ENCODE results near the gene KRTAP4-1. TPM values are rescaled to one million over a fixed set of nuclear protein-coding genes. Genes with fewer than 3 reads are reported as not detected.

Gene KRTAP4-1
- total and polyA plus RNA-seq, 2 donors (not counting 3 experiments of a cell fraction or from before 2014, with no cell fraction given), result not detected

Small RNAs within 50 kb of the gene (small RNA-seq; reads per million reads assigned to genes)
- not detected for gene KRTAP4-17P (ENCODE audit: insufficient read depth, insufficient read length, low read depth, low replicate concordance)

Other genes with a start within 250 kb of the KRTAP4-1 start
Only the 30 nearest of the 41 such genes appear.
- gene KRTAP1-5, start 157.7 kb downstream of the KRTAP4-1 start, total RNA-seq, result not detected in 2 replicates
- not detected in 2 replicates for gene KRTAP1-5, start 157.7 kb downstream of the KRTAP4-1 start, polyA plus RNA-seq
- gene KRTAP1-4, start 154.7 kb downstream of the KRTAP4-1 start, total RNA-seq, result not detected in 2 replicates
- gene KRTAP1-4, start 154.7 kb downstream of the KRTAP4-1 start, polyA plus RNA-seq, result not detected in 2 replicates
- gene KRTAP1-3, start 150.0 kb downstream of the KRTAP4-1 start, total RNA-seq, result not detected in 2 replicates
- gene KRTAP1-3, start 150.0 kb downstream of the KRTAP4-1 start, polyA plus RNA-seq, result not detected in 2 replicates
- not detected in 2 replicates for gene KRTAP1-1, start 143.5 kb downstream of the KRTAP4-1 start, total RNA-seq
- gene KRTAP1-1, start 143.5 kb downstream of the KRTAP4-1 start, polyA plus RNA-seq, result not detected in 2 replicates
- gene KRTAP2-1, start 137.6 kb downstream of the KRTAP4-1 start, total RNA-seq, result not detected in 2 replicates
- not detected in 2 replicates for gene KRTAP2-1, start 137.6 kb downstream of the KRTAP4-1 start, polyA plus RNA-seq
- gene KRTAP2-2, start 129.7 kb downstream of the KRTAP4-1 start, total RNA-seq, result not detected in 2 replicates
- gene KRTAP2-2, start 129.7 kb downstream of the KRTAP4-1 start, polyA plus RNA-seq, result not detected in 2 replicates
- not detected in 2 replicates for gene KRTAP2-3, start 124.8 kb downstream of the KRTAP4-1 start, total RNA-seq
- not detected in 2 replicates for gene KRTAP2-3, start 124.8 kb downstream of the KRTAP4-1 start, polyA plus RNA-seq
- gene KRTAP2-4, start 119.0 kb downstream of the KRTAP4-1 start, total RNA-seq, result not detected in 2 replicates
- gene KRTAP2-4, start 119.0 kb downstream of the KRTAP4-1 start, polyA plus RNA-seq, result not detected in 2 replicates
- not detected in 2 replicates for gene KRTAP4-7, start 100.8 kb downstream of the KRTAP4-1 start, total RNA-seq
- gene KRTAP4-7, start 100.8 kb downstream of the KRTAP4-1 start, polyA plus RNA-seq, result not detected in 2 replicates
- not detected in 2 replicates for gene KRTAP4-8, start 86.8 kb downstream of the KRTAP4-1 start, total RNA-seq
- not detected in 2 replicates for gene KRTAP4-8, start 86.8 kb downstream of the KRTAP4-1 start, polyA plus RNA-seq
- gene KRTAP4-16, start 82.7 kb downstream of the KRTAP4-1 start, total RNA-seq, result not detected in 2 replicates
- gene KRTAP4-16, start 82.7 kb downstream of the KRTAP4-1 start, polyA plus RNA-seq, result not detected in 2 replicates
- gene KRTAP4-9, start 79.5 kb downstream of the KRTAP4-1 start, total RNA-seq, result not detected in 2 replicates
- gene KRTAP4-9, start 79.5 kb downstream of the KRTAP4-1 start, polyA plus RNA-seq, result not detected in 2 replicates
- gene KRTAP4-11, start 66.5 kb downstream of the KRTAP4-1 start, total RNA-seq, result not detected in 2 replicates
- gene KRTAP4-11, start 66.5 kb downstream of the KRTAP4-1 start, polyA plus RNA-seq, result not detected in 2 replicates
- not detected in 2 replicates for gene KRTAP4-12, start 60.7 kb downstream of the KRTAP4-1 start, total RNA-seq
- not detected in 2 replicates for gene KRTAP4-12, start 60.7 kb downstream of the KRTAP4-1 start, polyA plus RNA-seq
- gene KRTAP4-6, start 44.4 kb downstream of the KRTAP4-1 start, total RNA-seq, result not detected in 2 replicates
- not detected in 2 replicates for gene KRTAP4-6, start 44.4 kb downstream of the KRTAP4-1 start, polyA plus RNA-seq
- not detected in 2 replicates for gene KRTAP4-5, start 35.1 kb downstream of the KRTAP4-1 start, total RNA-seq
- gene KRTAP4-5, start 35.1 kb downstream of the KRTAP4-1 start, polyA plus RNA-seq, result not detected in 2 replicates
- not detected in 2 replicates for gene KRTAP4-4, start 24.2 kb downstream of the KRTAP4-1 start, total RNA-seq
- not detected in 2 replicates for gene KRTAP4-4, start 24.2 kb downstream of the KRTAP4-1 start, polyA plus RNA-seq
- not detected in 2 replicates for gene KRTAP4-3, start 16.7 kb downstream of the KRTAP4-1 start, total RNA-seq
- not detected in 2 replicates for gene KRTAP4-3, start 16.7 kb downstream of the KRTAP4-1 start, polyA plus RNA-seq
- not detected in 2 replicates for gene KRTAP4-2, start 6.7 kb downstream of the KRTAP4-1 start, total RNA-seq
- gene KRTAP4-2, start 6.7 kb downstream of the KRTAP4-1 start, polyA plus RNA-seq, result not detected in 2 replicates
- gene KRTAP9-1, start 5.0 kb upstream of the KRTAP4-1 start, total RNA-seq, result not detected in 2 replicates
- not detected in 2 replicates for gene KRTAP9-1, start 5.0 kb upstream of the KRTAP4-1 start, polyA plus RNA-seq
- gene KRTAP9-2, start 41.7 kb upstream of the KRTAP4-1 start, total RNA-seq, result not detected in 2 replicates
- gene KRTAP9-2, start 41.7 kb upstream of the KRTAP4-1 start, polyA plus RNA-seq, result not detected in 2 replicates
- not detected in 2 replicates for gene KRTAP9-3, start 47.5 kb upstream of the KRTAP4-1 start, total RNA-seq
- gene KRTAP9-3, start 47.5 kb upstream of the KRTAP4-1 start, polyA plus RNA-seq, result not detected in 2 replicates
- gene KRTAP9-8, start 53.1 kb upstream of the KRTAP4-1 start, total RNA-seq, result not detected in 2 replicates
- not detected in 2 replicates for gene KRTAP9-8, start 53.1 kb upstream of the KRTAP4-1 start, polyA plus RNA-seq
- not detected in 2 replicates for gene KRTAP9-4, start 64.8 kb upstream of the KRTAP4-1 start, total RNA-seq
- gene KRTAP9-4, start 64.8 kb upstream of the KRTAP4-1 start, polyA plus RNA-seq, result not detected in 2 replicates
- gene KRTAP9-9, start 70.5 kb upstream of the KRTAP4-1 start, total RNA-seq, result not detected in 2 replicates
- gene KRTAP9-9, start 70.5 kb upstream of the KRTAP4-1 start, polyA plus RNA-seq, result not detected in 2 replicates
- gene KRTAP9-6, start 80.5 kb upstream of the KRTAP4-1 start, total RNA-seq, result not detected in 2 replicates
- gene KRTAP9-6, start 80.5 kb upstream of the KRTAP4-1 start, polyA plus RNA-seq, result not detected in 2 replicates
- gene KRTAP9-7, start 90.8 kb upstream of the KRTAP4-1 start, total RNA-seq, result not detected in 2 replicates
- not detected in 2 replicates for gene KRTAP9-7, start 90.8 kb upstream of the KRTAP4-1 start, polyA plus RNA-seq
- gene KRTAP29-1, start 117.9 kb upstream of the KRTAP4-1 start, total RNA-seq, result not detected in 2 replicates
- not detected in 2 replicates for gene KRTAP29-1, start 117.9 kb upstream of the KRTAP4-1 start, polyA plus RNA-seq
- not detected in 2 replicates for gene KRTAP16-1, start 124.4 kb upstream of the KRTAP4-1 start, total RNA-seq
- not detected in 2 replicates for gene KRTAP16-1, start 124.4 kb upstream of the KRTAP4-1 start, polyA plus RNA-seq
- gene KRTAP17-1, start 130.8 kb upstream of the KRTAP4-1 start, total RNA-seq, result not detected in 2 replicates
- gene KRTAP17-1, start 130.8 kb upstream of the KRTAP4-1 start, polyA plus RNA-seq, result not detected in 2 replicates